GM13976 (cell line): ENCODE data around the gene CARD10.
"Not testable (repeated sequence)": the region's sequence is repeated elsewhere in the genome, so short reads cannot be mapped to it uniquely, and the experiment has no call there.

Experiments
- DNase-seq: peaks from one replicate; pipeline ENCODE4 v3.0.0; 2012; ENCODE audit warnings: low spot score
- CTCF ChIP-seq: IDR thresholded peaks from 2 replicates; pipeline ENCODE4 v1.5.1; 2012; ENCODE audit warnings: borderline replicate concordance, mild to moderate bottlenecking; ENCODE audit not compliant: insufficient read depth; ENCODE audit errors: extremely low read depth, missing control alignments, control extremely low read depth
- in situ Hi-C: fragments of 300-500 bp; cut with MboI; formaldehyde crosslinking; loops from one replicate; pipeline ENCODE4 v1.12.0; 2022; ENCODE audit warnings: low sequenced_read_pairs, mixed read lengths, inconsistent platforms; ENCODE audit not compliant: unreplicated experiment

Gene CARD10

GRCh38 chr22:37535159-37535558, 15.9 kb upstream of the CARD10 start:
- no peak for TF ChIP-seq CTCF
- in situ Hi-C loops, result loop anchor here (5.0 kb wide), 1 partner anchor 57 kb away; no protein-coding TSS in a partner anchor
- DNase-seq, result no peak

GRCh38 chr22:37534445-37534844, 15.2 kb upstream of the CARD10 start:
- in situ Hi-C loops, result no loop called here
- no peak for TF ChIP-seq CTCF
- no peak for DNase-seq

GRCh38 chr22:37533995-37534394, 14.8 kb upstream of the CARD10 start:
- TF ChIP-seq CTCF, result no peak
- no peak for DNase-seq
- in situ Hi-C loops, result no loop called here

- in situ Hi-C loops, result no loop called here
- TF ChIP-seq CTCF, result no peak
- DNase-seq, result no peak
Observed at GRCh38 chr22:37529652-37530345, 10.6 kb upstream of the CARD10 start.

GRCh38 chr22:37527952-37528351, 8.7 kb upstream of the CARD10 start:
- DNase-seq, in situ Hi-C loops: not testable (repeated sequence)

GRCh38 chr22:37527081-37527752, 8.0 kb upstream of the CARD10 start:
- in situ Hi-C loops, DNase-seq: not testable (repeated sequence)

- DNase-seq, result no peak
- no peak for TF ChIP-seq CTCF
Observed at GRCh38 chr22:37526376-37526775, 7.2 kb upstream of the CARD10 start.

GRCh38 chr22:37525746-37526350, 6.6 kb upstream of the CARD10 start:
- in situ Hi-C loops, result no loop called here
- DNase-seq, result no peak
- TF ChIP-seq CTCF, result no peak

More at GRCh38 chr22:37526376-37526775, 7.2 kb upstream of the CARD10 start:
- in situ Hi-C loops, result no loop called here
